DMS153 (cell line): ENCODE results near the gene THAP6.
A peak's percentile ranks its signal among the peaks of the same experiment; 100 is the strongest.
"Not testable (repeated sequence)": the region's sequence is repeated elsewhere in the genome, so short reads cannot be mapped to it uniquely, and the experiment has no call there.

ENCODE experiments used
- DNase-seq: peaks from one replicate; lab custom pipeline; 2025; lab: John Stamatoyannopoulos, UW

THAP6 gene

DNA sequence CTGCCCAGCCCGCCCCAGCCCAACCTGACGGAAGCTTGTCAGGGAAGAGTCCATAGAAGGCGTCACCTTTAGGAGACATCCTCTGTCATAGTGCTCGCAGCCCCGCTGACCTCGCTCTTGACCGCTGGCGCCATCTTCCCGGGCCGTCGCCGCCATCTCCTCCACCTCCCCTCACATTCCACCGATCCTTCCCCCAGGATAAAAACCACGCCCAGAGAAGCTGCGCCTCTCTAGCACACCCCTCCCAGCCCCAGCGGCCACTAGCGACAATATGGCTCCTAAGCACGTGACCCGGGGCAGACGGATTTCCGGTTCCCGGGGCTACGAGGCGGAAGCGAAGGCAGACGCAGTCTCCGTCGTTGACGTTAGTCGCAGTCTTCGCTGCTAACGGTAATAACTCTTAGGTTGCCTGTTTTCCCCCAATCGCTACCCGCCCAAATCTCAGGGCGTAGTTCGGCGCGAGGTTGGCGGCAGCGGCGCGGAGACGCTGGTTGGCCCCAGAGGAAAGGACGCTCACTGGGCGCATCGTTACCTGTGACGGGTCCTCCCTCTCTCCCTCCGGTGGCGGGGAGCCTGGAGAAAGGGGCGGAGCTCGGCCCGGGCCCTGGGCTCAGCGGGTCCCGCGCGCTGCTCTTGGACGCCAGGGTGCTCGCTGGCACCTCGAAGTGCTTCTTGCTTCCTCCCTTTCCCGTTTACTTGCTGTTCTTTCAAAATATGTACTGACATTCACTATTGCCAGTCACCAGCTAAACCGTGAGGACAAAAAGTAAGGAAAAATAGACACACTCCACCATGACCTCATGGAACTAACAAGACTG is at the start of gene THAP6, which contains the start of gene RCHY1:
THAP6 (plus strand) TSS at position 343 of the 818 bp plus-strand sequence. CDS start 980 bp downstream, outside the sequence.
RCHY1 (minus strand) TSS at position 273 of the 818 bp plus-strand sequence; CDS start at position 156, 117 bp downstream.
- peak; percentile 96 for DNase-seq

- no peak for DNase-seq
Measured at GRCh38 chr4:75469896-75470295, 44.4 kb upstream of the THAP6 start.

- DNase-seq: no peak
Measured at GRCh38 chr4:75470738-75471137, 43.5 kb upstream of the THAP6 start.

DNA sequence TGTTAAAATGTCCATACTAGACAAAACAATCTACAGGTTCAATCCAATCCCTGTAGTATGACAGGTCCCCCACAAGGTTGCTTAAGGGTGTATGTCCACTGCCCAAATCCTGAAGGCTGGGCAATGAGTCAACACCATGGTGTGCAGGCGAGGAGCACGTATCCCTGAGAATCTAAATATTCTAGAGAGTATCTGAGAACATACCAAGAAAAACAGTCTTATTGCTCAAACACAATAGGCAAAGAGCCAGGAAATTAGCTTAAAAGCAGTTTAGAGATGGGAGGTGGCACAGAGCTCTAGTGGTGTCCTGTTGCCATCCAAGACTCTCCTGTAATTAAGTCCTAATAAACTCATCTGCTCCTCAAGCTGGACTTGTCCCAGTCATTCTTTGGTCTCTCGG is 37.1 kb upstream of the THAP6 start:
- no peak for DNase-seq

GRCh38 chr4:75484190-75484589 is 30.1 kb upstream of the THAP6 start:
- no peak for DNase-seq

DNA sequence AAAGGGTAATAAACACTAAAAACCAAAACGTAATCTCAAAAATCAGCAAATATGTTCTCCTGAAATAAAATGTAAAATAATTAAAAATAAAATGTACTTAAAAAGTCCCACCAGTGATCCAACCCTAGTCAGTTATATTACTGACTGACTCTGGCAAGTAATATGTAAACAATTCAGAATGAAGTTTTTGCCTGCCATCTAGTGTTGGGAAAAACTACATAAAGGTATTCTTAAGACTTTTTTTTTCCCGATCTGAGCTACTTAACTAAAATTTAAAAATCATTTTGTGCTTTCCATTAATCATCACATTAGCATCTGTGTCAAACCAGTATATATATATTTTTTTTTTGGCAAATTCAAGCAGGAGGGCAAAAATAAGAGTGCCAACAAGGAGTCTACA is 24.1 kb upstream of the THAP6 start:
- DNase-seq: peak; percentile 2

- DNase-seq: no peak
Measured at GRCh38 chr4:75494563-75494962, 19.7 kb upstream of the THAP6 start.

- DNase-seq: no peak
Measured at GRCh38 chr4:75495476-75495875, 18.8 kb upstream of the THAP6 start.

- no peak for DNase-seq
Measured at GRCh38 chr4:75496406-75496805, 17.9 kb upstream of the THAP6 start.

DNA sequence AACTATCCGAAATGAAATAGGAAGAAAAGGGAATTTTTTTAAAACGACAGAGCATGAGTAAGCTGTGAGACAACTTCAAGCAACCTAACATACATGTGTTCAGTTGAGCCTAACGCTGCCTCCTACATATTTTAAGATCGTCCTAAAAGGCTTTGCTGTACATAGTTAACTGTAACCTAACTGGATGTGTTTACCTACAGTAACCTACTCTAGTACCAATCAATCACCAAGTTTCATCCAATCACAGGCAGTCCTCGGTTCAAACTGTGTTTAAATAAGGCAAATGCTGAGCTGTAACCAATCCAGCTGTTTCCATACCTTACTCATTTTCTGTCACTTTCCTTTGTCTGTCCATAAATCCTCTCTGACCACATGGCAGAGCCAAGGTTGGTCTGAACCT is 17.1 kb upstream of the THAP6 start:
- DNase-seq: no peak

DNA sequence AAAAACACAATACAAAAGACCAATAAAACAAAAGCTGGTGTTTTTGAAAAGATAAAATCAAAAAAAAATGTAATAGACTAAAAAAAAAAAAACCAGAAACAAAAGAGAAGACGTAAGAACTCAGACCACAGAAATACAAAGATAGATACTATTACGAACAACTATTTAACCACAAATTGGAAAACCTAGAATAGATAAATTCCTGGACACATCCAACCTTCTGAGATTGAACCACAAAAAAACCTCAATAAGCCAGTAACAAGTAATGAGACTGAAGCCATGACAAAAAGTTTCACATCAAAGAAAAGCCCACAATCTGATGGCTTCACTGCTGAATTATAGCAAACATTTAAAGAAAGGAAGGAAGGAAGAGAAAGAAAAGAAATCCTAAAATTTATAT is 16.2 kb upstream of the THAP6 start:
- DNase-seq: no peak

DNA sequence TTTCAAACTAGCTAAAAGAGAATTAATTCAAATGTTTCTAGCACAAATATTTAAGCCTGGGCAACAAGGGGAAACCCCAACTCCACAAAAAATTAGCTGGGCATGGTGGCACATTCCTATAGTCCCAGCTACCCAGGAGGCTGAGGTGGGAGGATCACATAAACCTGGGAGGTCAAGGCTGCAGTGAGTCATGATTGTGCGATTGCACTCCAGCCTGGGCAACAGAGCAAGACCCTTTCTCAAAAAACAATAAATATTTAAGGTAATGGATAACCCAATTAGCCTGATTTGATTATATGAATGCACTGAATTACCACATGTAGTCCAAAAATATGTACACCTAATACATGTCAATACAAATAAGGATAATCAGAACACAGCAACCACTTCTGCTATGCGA is 14.4 kb upstream of the THAP6 start:
- no peak for DNase-seq

DNA sequence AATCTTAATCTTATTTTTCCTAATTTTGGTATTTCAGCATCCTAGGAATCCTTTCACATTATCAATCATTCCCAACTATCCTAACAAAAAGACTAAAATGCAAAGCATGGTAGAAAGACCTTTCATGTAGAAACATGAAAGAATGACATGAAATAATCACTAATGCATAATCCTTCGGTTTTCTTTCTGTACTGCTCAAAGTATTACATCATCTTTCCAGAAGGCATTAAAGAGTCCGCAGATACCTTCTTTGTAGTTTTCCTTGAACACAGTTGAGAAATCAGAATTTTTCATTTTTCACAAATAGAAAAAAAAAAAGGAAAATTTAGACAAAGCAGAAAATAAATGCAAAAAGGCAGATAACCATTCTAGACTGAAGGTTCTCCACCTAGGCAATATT is 11.6 kb upstream of the THAP6 start:
- DNase-seq: no peak

DNA sequence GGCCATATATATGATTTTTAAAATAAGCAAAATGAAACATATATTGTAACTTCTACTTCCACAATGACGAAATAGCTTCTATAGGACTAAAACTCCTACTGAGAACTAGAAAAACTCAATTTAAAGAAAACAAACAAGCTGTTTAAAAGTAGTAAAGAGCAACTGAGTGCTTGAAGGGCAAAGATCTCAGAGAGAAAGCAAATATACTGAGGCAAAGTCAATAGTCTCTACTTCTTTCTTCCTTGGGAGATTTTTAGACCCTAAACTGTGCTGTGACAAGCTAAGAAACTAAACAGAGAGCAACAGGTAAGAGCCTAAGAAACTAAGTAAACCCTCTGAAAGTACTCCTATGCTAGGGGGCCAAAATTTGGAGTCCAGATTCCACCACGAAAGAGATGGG is 8.6 kb upstream of the THAP6 start:
- DNase-seq: no peak

- not testable (repeated sequence) for DNase-seq
Measured at GRCh38 chr4:75509592-75509991, 4.7 kb upstream of the THAP6 start.

DNA sequence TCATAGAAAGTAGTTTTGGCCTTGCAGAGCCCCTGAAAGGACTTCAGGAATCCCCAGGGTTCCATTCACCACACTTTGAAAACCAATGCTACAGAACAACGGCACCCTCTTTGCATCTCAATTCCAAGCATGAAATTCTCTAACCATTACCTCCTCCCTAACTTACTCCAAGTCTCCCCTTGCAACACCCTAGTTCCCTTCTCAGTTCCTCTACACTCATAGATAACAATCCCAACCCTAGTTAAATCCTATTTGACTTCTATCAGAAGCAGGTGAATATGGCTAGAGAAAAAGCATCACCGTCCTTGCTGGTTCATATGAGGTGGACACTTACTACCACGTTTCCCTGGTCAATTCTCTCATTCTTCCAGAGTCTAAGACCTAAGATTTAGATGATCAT is 2.4 kb upstream of the THAP6 start:
- DNase-seq: no peak

GRCh38 chr4:75512386-75513211 is 1.7 kb upstream of the THAP6 start:
- DNase-seq: no peak

DNA sequence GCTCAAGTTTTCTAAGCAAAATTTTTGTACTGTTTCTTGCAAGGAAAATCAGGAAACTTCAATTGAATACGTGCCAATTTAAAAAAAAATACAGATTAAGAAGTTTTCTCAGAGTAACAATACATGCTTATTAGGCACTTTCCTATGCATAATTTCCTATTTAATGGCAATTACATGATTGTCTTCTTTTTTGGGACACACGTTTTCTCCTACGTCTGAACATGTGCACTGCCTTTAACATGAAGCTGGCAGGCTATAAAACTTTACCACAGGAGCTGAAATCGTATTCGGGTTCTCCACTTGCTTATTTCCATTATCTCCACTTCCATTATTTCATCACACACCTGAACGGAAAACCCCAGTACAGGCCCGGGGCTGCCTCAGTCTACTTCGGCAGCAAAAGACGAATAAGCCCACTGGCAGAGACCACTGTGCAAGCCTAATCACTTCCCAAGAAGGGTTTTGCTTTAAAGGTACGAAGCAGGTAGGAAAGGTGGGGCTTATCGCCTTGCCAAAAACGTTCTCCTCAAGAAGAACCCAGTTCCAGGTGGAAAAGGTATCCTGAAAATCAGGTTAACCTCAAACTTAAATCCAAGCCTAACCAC is 645 bp upstream of the THAP6 start:
- DNase-seq: no peak

GRCh38 chr4:75514949-75515612 is 808 bp downstream of the THAP6 start:
- no peak for DNase-seq

DNA sequence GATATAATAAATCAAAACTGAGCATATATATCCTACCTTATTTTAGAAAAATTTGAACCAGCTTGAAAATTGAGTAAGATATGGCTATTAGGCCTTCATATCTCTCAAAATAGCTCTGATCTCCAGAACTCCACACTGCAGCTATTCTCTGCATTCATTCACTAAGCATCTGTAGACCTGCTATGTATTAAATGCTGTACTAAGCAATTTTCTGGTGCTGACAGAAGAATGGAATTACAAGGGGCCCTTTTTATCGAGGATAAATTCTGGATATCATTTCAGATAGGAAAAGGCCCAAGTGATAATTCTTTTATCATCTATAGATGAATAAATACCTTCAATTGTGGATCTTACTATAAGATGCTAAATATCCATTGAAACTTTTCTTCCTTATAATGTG is 1.9 kb downstream of the THAP6 start:
- no peak for DNase-seq

- DNase-seq: not testable (repeated sequence)
Measured at GRCh38 chr4:75519452-75519851, 5.2 kb downstream of the THAP6 start.

DNA sequence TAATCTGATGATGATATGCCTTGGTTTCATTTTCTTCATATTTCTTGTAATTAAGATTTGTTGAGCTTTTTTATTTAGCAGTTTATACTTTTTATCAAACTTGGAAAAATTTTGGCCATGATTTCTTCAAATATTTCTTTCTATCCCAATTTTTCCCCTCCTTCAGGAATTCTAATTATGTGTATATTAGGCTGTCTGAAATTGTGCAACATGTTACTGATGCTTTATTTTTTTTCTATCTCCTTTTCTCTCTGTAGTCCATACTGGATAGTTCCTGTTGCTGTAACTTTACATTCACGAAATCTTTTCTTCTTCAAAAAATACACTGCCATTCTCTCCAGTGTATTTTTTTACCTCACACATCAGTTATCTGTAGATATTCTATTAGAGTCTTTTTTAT is 10.8 kb downstream of the THAP6 start:
- DNase-seq: no peak
